ENCODE results near the gene CRK.

DNA sequence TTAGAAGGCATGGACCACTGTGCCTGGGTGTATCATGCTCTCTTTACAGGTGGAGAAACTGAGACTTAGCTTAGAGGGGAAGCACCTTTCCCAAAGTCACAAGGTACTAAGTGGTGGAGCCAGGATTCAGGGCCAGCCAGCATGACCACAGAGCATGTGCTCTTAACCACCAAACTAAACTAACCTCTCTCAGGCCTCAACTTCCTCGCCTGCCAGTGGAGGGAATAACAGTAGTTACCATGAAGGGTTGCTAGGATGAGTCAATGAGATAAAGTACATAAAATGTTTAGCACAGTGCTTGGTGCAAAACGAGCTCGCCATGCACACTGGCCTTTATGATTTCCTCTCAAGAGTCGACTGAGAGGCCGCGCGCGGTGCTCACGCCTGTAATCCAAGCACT is 42.8 kb upstream of the CRK start:
- TF ChIP-seq GATA2 (IDR thresholded peaks at IDR 0.05; ENCODE audit: low read depth, low read length) (no peak), GATA3 (IDR thresholded peaks at IDR 0.05; ENCODE audit: low read depth, low read length) (no peak)
